IMR-90 (cell line): ENCODE measurements around the gene DNAJC13. TPM values are rescaled to one million over a fixed set of nuclear protein-coding genes. Genes with fewer than 3 reads are reported as not detected.

ENCODE experiments used
- ATAC-seq: fragments of 200-7000 bp; cut with Tn5 transposase; 2 replicates; pipeline ENCODE4 v1.9.1; 2020; ENCODE audit warnings: low read depth, mild to moderate bottlenecking, moderate library complexity
- BruUV-seq: library from RNA; stranded (reverse); fragments of 400-500 nt; replicated peaks from 2 replicates; lab custom pipeline; 2021; lab: Mats Ljungman, UMichigan
- CTCF ChIA-PET: fragments of 300-600 bp; formaldehyde crosslinking; extraction: SDS; loops from one replicate; lab custom pipeline; 2021; ENCODE audit warnings: antibody characterized with exemption; lab: Yijun Ruan, JAX
- POLR2A ChIA-PET: fragments of 300-600 bp; sonication (Branson Sonifier 250); formaldehyde crosslinking; loops from one replicate; lab custom pipeline; 2022; ENCODE audit warnings: antibody characterized with exemption; ENCODE audit not compliant: unreplicated experiment; lab: Charles Lee
- DNase-seq: peaks from one replicate; pipeline ENCODE4 v3.0.0; 2013
- H2AFZ ChIP-seq: replicated peaks from 2 replicates; pipeline ENCODE3; 2013; ENCODE audit warnings: low read length, mild to moderate bottlenecking; ENCODE audit not compliant: poor library complexity
- H2AK5ac ChIP-seq: 2 replicates; pipeline ENCODE4 v1.6.1; 2013; ENCODE audit warnings: low read depth, low read length, inconsistent platforms
- H2AK9ac ChIP-seq: replicated peaks from 2 replicates; pipeline ENCODE3; 2013; ENCODE audit warnings: mild to moderate bottlenecking, low read depth, low read length, moderate library complexity; ENCODE audit not compliant: poor library complexity
- H2BK120ac ChIP-seq: 2 replicates; pipeline ENCODE4 v1.6.1; 2013; ENCODE audit warnings: low read depth, low read length, inconsistent platforms
- H2BK15ac ChIP-seq: 3 replicates; pipeline ENCODE4 v1.6.1; 2013; ENCODE audit warnings: low read depth, low read length, inconsistent platforms
- H2BK20ac ChIP-seq: 2 replicates; pipeline ENCODE4 v1.6.1; 2013; ENCODE audit warnings: low read depth, mild to moderate bottlenecking, inconsistent platforms, low read length, moderate library complexity
- H2BK5ac ChIP-seq: 2 replicates; pipeline ENCODE4 v1.6.1; 2013; ENCODE audit warnings: mild to moderate bottlenecking, low read depth, low read length, inconsistent platforms; ENCODE audit not compliant: poor library complexity, severe bottlenecking
- H3K14ac ChIP-seq: replicated peaks from 2 replicates; pipeline ENCODE4 v1.6.1; 2013; ENCODE audit warnings: low read depth, low read length, inconsistent platforms
- H3K18ac ChIP-seq: 2 replicates; pipeline ENCODE4 v1.6.1; 2013; ENCODE audit warnings: low read depth, low read length, control low read depth
- H3K23ac ChIP-seq: 2 replicates; pipeline ENCODE4 v1.6.1; 2013; ENCODE audit warnings: low read depth, low read length, inconsistent platforms
- H3K27ac ChIP-seq: 2 replicates; pipeline ENCODE4 v1.5.1; 2013; ENCODE audit warnings: mild to moderate bottlenecking, control low read depth, low read length; ENCODE audit not compliant: insufficient read depth
- H3K27me3 ChIP-seq: 2 replicates; pipeline ENCODE4 v1.6.1; 2013; ENCODE audit warnings: low read length; ENCODE audit not compliant: control insufficient read depth, insufficient read depth
- H3K36me3 ChIP-seq: 2 replicates; pipeline ENCODE4 v1.6.1; 2013; ENCODE audit warnings: low read length, mixed read lengths; ENCODE audit not compliant: control insufficient read depth, insufficient read depth
- H3K4ac ChIP-seq: 2 replicates; pipeline ENCODE4 v1.6.1; 2013; ENCODE audit warnings: low read depth, low read length, inconsistent platforms
- H3K4me1 ChIP-seq: 2 replicates; pipeline ENCODE4 v1.6.1; 2013; ENCODE audit warnings: low read length, mixed read lengths; ENCODE audit not compliant: control insufficient read depth, insufficient read depth
- H3K4me2 ChIP-seq: 2 replicates; pipeline ENCODE4 v1.6.1; 2013; ENCODE audit warnings: low read depth, mild to moderate bottlenecking, control low read depth, low read length, moderate library complexity
- H3K4me3 ChIP-seq: 2 replicates; pipeline ENCODE4 v1.5.1; 2013; ENCODE audit warnings: low read depth, mild to moderate bottlenecking, control low read depth, low read length, moderate library complexity; ENCODE audit not compliant: insufficient read depth
- H3K56ac ChIP-seq: 2 replicates; pipeline ENCODE4 v1.6.1; 2013; ENCODE audit warnings: low read length, inconsistent platforms; ENCODE audit not compliant: insufficient read depth; ENCODE audit errors: extremely low read depth
- H3K79me1 ChIP-seq, 2 experiments: 2 replicates each; pipeline ENCODE4 v1.6.1; 2013; ENCODE audit warnings: low read length in 2 of 2, inconsistent platforms in 1 of 2, low read depth in 1 of 2
- H3K9ac ChIP-seq: 2 replicates; pipeline ENCODE4 v1.6.1; 2013; ENCODE audit warnings: low read depth, low read length, control low read depth
- H3K9me1 ChIP-seq: 2 replicates; pipeline ENCODE4 v1.6.1; 2013; ENCODE audit warnings: low read length, inconsistent platforms; ENCODE audit not compliant: insufficient read depth
- H3K9me3 ChIP-seq: 2 replicates; pipeline ENCODE4 v1.6.1; 2013; ENCODE audit warnings: low read length; ENCODE audit not compliant: control insufficient read depth, insufficient read depth
- H4K20me1 ChIP-seq: 2 replicates; pipeline ENCODE4 v1.6.1; 2013; ENCODE audit warnings: low read length, inconsistent platforms; ENCODE audit not compliant: insufficient read depth
- H4K5ac ChIP-seq: 2 replicates; pipeline ENCODE4 v1.6.1; 2013; ENCODE audit warnings: mild to moderate bottlenecking, low read depth, low read length, control low read depth
- H4K8ac ChIP-seq, 2 experiments: 2 replicates each; pipeline ENCODE4 v1.6.1; 2013; ENCODE audit warnings: low read depth in 2 of 2, low read length in 2 of 2, control low read depth in 1 of 2, inconsistent platforms in 1 of 2
- H4K91ac ChIP-seq: 2 replicates; pipeline ENCODE4 v1.6.1; 2013; ENCODE audit warnings: low read depth, low read length, inconsistent platforms; ENCODE audit not compliant: insufficient read depth
- BHLHE40 ChIP-seq: fragments of 150-350 bp; IDR thresholded peaks from 2 replicates; pipeline ENCODE4 v1.6.1; 2016; ENCODE audit warnings: mild to moderate bottlenecking, low read depth, low read length
- CEBPB ChIP-seq: IDR thresholded peaks from 2 replicates; pipeline ENCODE4 v1.6.1; 2012; ENCODE audit warnings: low read depth, low read length, improper control_type of control experiment
- MAFK ChIP-seq: IDR thresholded peaks from 2 replicates; pipeline ENCODE4 v1.6.1; 2012; ENCODE audit warnings: low read depth, low read length, improper control_type of control experiment
- RAD21 ChIP-seq: IDR thresholded peaks from 2 replicates; pipeline ENCODE4 v1.6.1; 2012; ENCODE audit warnings: low read length, improper control_type of control experiment
- RCOR1 ChIP-seq: IDR thresholded peaks from 2 replicates; pipeline ENCODE4 v1.6.1; 2012; ENCODE audit warnings: mild to moderate bottlenecking, low read length, improper control_type of control experiment; ENCODE audit not compliant: insufficient replicate concordance
- SMC3 ChIP-seq: fragments of 150-350 bp; IDR thresholded peaks from 2 replicates; pipeline ENCODE4 v1.6.1; 2016; ENCODE audit warnings: low read depth, mild to moderate bottlenecking, antibody characterized with exemption, low read length, moderate library complexity
- WGBS, 2 experiments: methylation state at CpG; one replicate each; pipeline versions ENCODE4 v1.1.5 to v1.1.7; 2013; ENCODE audit warnings: missing lambda C conversion rate in 2 of 2; ENCODE audit not compliant: insufficient read length in 1 of 2; ENCODE audit errors: extremely low coverage in 2 of 2; 5-methylcytosine and 5-hydroxymethylcytosine counted together
- dilution Hi-C: fragments of 300-500 bp; cut with HindIII; formaldehyde crosslinking; loops from one replicate; pipeline ENCODE4 v1.14.3; 2018; ENCODE audit warnings: low sequenced_read_pairs; ENCODE audit not compliant: unreplicated experiment
- in situ Hi-C: fragments of 300-500 bp; cut with MboI; formaldehyde crosslinking; loops from 3 replicates; pipeline ENCODE4 v1.14.3; 2019; ENCODE audit warnings: low sequenced_read_pairs, inconsistent platforms, mixed read lengths
- intact Hi-C: fragments of 100-400 bp; cut with micrococcal nuclease; formaldehyde crosslinking; loops from 2 replicates; pipeline ENCODE4 v1.10.0; 2022
- polyA plus RNA-seq, 3 experiments: library from polyadenylated mRNA; depleted of rRNA; stranded (reverse); fragments of >200 nt; gene quantifications; 2 replicates each; pipeline ENCODE4 v1.2.3, GENCODE V29; 2012; ENCODE audit warnings: low replicate concordance in 1 of 3
- total RNA-seq: library from RNA; depleted of rRNA; stranded (reverse); fragments of >200 nt; gene quantifications from 2 replicates; pipeline ENCODE4 v1.2.3, GENCODE V29; 2012
- TF ChIP-seq, protein P1 (sequence below): fragments of 150-350 bp; IDR thresholded peaks from 2 replicates; pipeline ENCODE4 v1.6.1; 2017; ENCODE audit warnings: mild to moderate bottlenecking, antibody characterized with exemption, low read length, low read depth
- TF ChIP-seq, protein P2 (sequence below): conservative IDR thresholded peaks from 2 replicates; pipeline ENCODE4 v1.5.1; 2012; ENCODE audit warnings: mild to moderate bottlenecking, low read depth, low read length, improper control_type of control experiment

The DNAJC13 gene
- total and polyA plus RNA-seq, 2 of the 4 experiments (the other 2 are of a cell fraction), result 16.4 to 48.6 TPM

DNA sequence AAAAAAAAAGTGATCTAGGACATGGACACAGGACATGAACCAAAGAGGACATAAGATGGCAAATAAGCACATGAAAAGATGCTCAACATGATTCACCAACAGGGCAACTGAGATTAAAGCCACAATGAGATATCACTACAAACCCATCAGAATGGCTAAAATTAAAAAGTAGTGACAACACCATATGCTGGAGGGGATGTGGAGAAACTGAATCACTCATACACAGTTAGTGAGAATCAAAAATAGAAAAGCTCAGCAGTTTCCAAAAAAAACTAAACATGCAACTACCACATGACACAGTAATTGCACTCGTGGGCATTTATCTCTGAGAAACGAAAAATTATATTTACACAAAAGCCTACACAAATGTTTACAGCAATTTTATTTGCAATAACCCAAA lies 151.9 kb downstream of the DNAJC13 start:
- CTCF ChIA-PET, result no interaction called here
- H3K4me2 ChIP-seq, result no peak overlapping the region
- no peak for DNase-seq

More for the DNA sequence above, 151.9 kb downstream of the DNAJC13 start:
- intact Hi-C loops, result no loop called here
- Histone ChIP-seq H3K79me1 (no peaks in the 10 kb centered on the region), H3K9me1 (no peaks in the 10 kb centered on the region), H4K91ac (no peak overlapping the region), H3K4me3 (no peak overlapping the region), H3K4ac (no peak overlapping the region), H2BK15ac (no peak overlapping the region), H2BK20ac (no peak overlapping the region), H2BK5ac (no peak overlapping the region), H3K56ac (no peak overlapping the region), H4K5ac (no peak overlapping the region; the same call in 1 of the 2 replicates), H2AFZ (no peak overlapping the region), H2AK5ac (no peak overlapping the region), H2BK120ac (no peak overlapping the region), H3K18ac (peak overlapping the region; percentile 65; the same call in 1 of the 2 replicates), H2AK9ac (no peak overlapping the region), H3K9me3 (no peaks in the 10 kb centered on the region), H4K8ac (0 out of 4 replicates have a peak overlapping the region, but pooled peaks of 1 of the 2 experiments have one; percentile 20), H3K4me1 (no peaks in the 10 kb centered on the region; the same call in 1 of the 2 replicates), H4K20me1 (no peaks in the 10 kb centered on the region), H3K27ac (no peak overlapping the region), H3K27me3 (no peaks in the 10 kb centered on the region), H3K36me3 (peaks cover 3% of the 10 kb centered on the region; the same call in 1 of the 2 replicates), H3K23ac (no peak overlapping the region), H3K14ac (no peak overlapping the region), H3K9ac (no peak overlapping the region)
- POLR2A ChIA-PET, result no interaction called here
- WGBS, 2 experiments, result no CpG with 5 or more reads among the region's 2 CpGs
- in situ Hi-C loops, result no loop called here
- TF ChIP-seq SMC3, result no peak
- TF ChIP-seq RCOR1, result no peak
- no peak for TF ChIP-seq CEBPB
- no peak for TF ChIP-seq RAD21
- TF ChIP-seq, protein P1, sequence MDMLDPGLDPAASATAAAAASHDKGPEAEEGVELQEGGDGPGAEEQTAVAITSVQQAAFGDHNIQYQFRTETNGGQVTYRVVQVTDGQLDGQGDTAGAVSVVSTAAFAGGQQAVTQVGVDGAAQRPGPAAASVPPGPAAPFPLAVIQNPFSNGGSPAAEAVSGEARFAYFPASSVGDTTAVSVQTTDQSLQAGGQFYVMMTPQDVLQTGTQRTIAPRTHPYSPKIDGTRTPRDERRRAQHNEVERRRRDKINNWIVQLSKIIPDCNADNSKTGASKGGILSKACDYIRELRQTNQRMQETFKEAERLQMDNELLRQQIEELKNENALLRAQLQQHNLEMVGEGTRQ, result no peak
- TF ChIP-seq BHLHE40, result no peak
- TF ChIP-seq MAFK, result peak; percentile 48
- TF ChIP-seq, protein P2, sequence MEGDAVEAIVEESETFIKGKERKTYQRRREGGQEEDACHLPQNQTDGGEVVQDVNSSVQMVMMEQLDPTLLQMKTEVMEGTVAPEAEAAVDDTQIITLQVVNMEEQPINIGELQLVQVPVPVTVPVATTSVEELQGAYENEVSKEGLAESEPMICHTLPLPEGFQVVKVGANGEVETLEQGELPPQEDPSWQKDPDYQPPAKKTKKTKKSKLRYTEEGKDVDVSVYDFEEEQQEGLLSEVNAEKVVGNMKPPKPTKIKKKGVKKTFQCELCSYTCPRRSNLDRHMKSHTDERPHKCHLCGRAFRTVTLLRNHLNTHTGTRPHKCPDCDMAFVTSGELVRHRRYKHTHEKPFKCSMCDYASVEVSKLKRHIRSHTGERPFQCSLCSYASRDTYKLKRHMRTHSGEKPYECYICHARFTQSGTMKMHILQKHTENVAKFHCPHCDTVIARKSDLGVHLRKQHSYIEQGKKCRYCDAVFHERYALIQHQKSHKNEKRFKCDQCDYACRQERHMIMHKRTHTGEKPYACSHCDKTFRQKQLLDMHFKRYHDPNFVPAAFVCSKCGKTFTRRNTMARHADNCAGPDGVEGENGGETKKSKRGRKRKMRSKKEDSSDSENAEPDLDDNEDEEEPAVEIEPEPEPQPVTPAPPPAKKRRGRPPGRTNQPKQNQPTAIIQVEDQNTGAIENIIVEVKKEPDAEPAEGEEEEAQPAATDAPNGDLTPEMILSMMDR, result no peak
- BruUV-seq, result no TSS peak
- no peak for ATAC-seq
- dilution Hi-C loops, result no loop called here
